GM19468 (cell line): ENCODE results near the gene CLPTM1L.
"Not testable (repeated sequence)": the region's sequence is repeated elsewhere in the genome, so short reads cannot be mapped to it uniquely, and the experiment has no call there.

Experiments used
- ATAC-seq: cut with Tn5 transposase; IDR thresholded peaks from one replicate; pipeline ENCODE4 v1.9.1; 2021; ENCODE audit warnings: mild to moderate bottlenecking, moderate library complexity, moderate number of reproducible peaks; ENCODE audit not compliant: unreplicated experiment; ENCODE audit errors: extremely low read depth

The CLPTM1L gene

GRCh38 chr5:1282131-1282992 is 62.5 kb downstream of the CLPTM1L start:
- no peak for ATAC-seq

- ATAC-seq, result no peak
Measured at GRCh38 chr5:1281038-1281882, 63.6 kb downstream of the CLPTM1L start.

GRCh38 chr5:1280177-1281037 is 64.5 kb downstream of the CLPTM1L start:
- no peak for ATAC-seq

GRCh38 chr5:1279443-1280151 is 65.3 kb downstream of the CLPTM1L start:
- no peak for ATAC-seq

- no peak for ATAC-seq
Measured at GRCh38 chr5:1278656-1279442, 66.0 kb downstream of the CLPTM1L start.

- ATAC-seq, result no peak
Measured at GRCh38 chr5:1278216-1278615, 66.7 kb downstream of the CLPTM1L start.

- ATAC-seq, result no peak
Measured at GRCh38 chr5:1277781-1278180, 67.1 kb downstream of the CLPTM1L start.

GRCh38 chr5:1277331-1277730 is 67.6 kb downstream of the CLPTM1L start:
- ATAC-seq, result no peak

- no peak for ATAC-seq
Measured at GRCh38 chr5:1276930-1277329, 68.0 kb downstream of the CLPTM1L start.

- ATAC-seq, result not testable (repeated sequence)
Measured at GRCh38 chr5:1275397-1276391, 69.2 kb downstream of the CLPTM1L start.

GRCh38 chr5:1274471-1274870 is 70.4 kb downstream of the CLPTM1L start:
- ATAC-seq, result no peak

GRCh38 chr5:1273745-1274144 is 71.2 kb downstream of the CLPTM1L start:
- ATAC-seq, result no peak

- no peak for ATAC-seq
Measured at GRCh38 chr5:1272201-1272600, 72.7 kb downstream of the CLPTM1L start.

GRCh38 chr5:1270933-1271914 is 73.7 kb downstream of the CLPTM1L start:
- ATAC-seq, result no peak

- ATAC-seq, result no peak
Measured at GRCh38 chr5:1270426-1270825, 74.5 kb downstream of the CLPTM1L start.

GRCh38 chr5:1268666-1269065 is 76.2 kb downstream of the CLPTM1L start:
- ATAC-seq, result no peak

- ATAC-seq, result no peak
Measured at GRCh38 chr5:1268056-1268455, 76.8 kb downstream of the CLPTM1L start.
